T-helper 22 cell (primary cell): Measurements from ENCODE around the gene INO80D.
"Not testable (repeated sequence)": the region's sequence is repeated elsewhere in the genome, so short reads cannot be mapped to it uniquely, and the experiment has no call there.

ENCODE experiments used
- DNase-seq: peaks from one replicate; pipeline ENCODE4 v3.0.0-alpha.2; 2020; ENCODE audit warnings: low read depth

INO80D gene, protein sequence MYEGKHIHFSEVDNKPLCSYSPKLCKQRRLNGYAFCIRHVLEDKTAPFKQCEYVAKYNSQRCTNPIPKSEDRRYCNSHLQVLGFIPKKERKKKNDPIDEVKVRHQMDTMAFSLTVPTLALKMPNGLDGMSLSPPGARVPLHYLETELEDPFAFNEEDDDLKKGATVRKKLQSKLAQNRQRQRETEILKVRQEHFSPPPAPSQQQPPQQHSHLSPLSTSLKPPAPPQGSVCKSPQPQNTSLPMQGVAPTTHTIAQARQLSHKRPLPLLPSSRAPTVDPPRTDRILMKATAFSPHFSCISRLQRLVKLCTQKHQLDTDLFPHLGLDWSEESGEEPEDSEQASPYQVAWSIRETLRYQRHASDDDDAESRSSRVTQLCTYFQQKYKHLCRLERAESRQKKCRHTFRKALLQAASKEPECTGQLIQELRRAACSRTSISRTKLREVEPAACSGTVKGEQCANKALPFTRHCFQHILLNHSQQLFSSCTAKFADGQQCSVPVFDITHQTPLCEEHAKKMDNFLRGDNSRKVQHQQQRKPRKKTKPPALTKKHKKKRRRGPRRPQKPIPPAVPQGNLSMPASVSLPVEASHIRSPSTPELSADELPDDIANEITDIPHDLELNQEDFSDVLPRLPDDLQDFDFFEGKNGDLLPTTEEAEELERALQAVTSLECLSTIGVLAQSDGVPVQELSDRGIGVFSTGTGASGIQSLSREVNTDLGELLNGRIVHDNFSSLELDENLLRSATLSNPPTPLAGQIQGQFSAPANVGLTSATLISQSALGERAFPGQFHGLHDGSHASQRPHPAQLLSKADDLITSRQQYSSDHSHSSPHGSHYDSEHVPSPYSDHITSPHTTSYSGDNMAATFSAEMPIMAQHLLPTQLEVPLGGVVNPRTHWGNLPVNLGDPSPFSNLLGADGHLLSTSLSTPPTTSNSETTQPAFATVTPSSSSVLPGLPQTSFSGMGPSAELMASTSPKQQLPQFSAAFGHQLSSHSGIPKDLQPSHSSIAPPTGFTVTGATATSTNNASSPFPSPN

DNA sequence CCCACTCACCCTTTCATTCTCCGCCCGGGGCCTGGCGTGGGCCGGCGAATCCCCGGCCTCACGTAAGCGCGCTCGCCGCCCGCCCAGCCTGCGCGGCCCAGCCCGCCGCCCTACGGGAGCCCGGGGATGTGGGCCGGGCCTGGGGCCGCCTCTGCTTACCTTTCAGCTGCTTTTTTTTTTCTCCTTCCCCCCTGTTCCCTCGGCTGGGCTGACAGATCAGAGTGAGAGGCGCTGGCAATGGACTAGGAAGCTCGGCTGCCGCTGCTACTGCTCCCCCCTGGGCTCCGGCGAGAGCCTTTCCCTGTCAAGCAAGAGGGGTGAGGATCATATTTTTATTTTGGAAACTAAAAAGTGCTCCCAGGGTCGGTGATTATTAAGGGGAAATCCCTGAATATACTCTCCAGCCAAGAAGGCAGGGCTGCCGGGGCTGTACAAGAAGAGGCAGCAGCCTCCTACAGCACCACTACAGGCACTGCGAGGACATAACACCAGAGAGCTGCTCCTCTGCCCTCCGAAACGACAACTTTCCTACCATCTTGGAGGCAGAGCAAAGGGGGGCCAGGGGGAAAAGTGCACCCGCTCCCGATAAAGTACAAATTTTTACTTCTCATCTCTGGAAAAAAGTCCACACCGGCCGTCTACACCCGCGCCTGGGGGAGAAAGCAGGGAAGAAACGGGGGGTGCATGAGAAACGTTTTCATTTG lies at the start of gene INO80D:
TSS of gene INO80D (minus strand) at position 433 of the 704 bp plus-strand sequence. CDS start 23,158 bp downstream, outside the sequence.
- DNase-seq: peak; percentile 71

DNA sequence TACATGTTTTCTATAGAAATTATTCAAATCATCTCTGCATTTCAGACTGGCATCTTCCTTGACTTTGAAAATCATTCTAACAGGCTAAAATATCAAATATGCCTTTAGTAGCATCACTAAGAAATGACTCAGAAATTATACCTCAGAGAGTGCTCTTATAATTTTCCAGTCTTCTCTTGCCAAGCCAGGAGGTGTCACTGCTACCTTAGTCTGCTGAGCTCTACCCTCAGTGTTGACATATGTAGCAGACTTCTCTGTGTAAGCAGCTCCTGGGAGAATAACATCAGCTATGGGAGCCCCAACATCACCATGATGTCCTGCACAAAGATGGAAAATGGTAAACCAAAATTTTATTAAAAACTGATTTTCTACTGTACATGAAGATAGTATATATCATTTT lies 41.7 kb upstream of the INO80D start:
- no peak for DNase-seq

DNA sequence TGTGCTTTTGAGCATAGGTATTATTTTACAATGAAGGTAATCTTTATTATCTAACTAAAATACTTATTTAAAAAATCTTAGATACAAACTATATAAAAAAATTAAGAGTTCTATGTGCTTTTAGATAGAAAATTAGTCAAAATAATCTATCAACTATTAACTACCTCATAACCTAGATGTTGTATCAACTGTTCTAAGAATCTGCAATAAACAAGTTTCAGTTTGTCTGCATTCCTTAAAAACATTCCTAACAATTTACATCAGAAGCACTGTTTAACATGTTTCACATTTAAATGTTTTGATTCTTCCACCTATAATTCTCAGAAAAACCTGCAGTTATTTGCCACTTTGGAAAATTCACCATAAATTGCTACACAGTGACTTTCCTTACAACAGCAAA lies 39.9 kb upstream of the INO80D start:
- DNase-seq: no peak

DNA sequence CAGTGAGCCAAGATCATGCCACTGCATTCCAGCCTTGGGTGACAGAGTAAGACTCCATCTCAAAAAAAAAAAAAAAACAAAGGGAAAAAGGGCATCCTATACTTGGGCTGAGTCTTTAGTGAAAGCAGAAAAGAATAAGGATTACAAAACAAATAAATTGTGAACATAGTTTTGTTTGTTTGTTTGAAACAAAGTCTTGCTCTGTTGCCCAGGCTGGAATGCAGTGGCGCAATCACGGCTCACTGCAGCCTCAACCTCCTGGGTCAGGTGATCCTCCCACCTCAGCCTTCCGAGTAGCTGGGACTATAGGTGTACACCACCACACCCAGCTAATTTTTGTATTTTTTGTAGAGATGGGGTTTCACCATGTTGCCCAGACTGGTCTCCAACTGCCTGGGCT lies 36.6 kb upstream of the INO80D start:
- not testable (repeated sequence) for DNase-seq

DNA sequence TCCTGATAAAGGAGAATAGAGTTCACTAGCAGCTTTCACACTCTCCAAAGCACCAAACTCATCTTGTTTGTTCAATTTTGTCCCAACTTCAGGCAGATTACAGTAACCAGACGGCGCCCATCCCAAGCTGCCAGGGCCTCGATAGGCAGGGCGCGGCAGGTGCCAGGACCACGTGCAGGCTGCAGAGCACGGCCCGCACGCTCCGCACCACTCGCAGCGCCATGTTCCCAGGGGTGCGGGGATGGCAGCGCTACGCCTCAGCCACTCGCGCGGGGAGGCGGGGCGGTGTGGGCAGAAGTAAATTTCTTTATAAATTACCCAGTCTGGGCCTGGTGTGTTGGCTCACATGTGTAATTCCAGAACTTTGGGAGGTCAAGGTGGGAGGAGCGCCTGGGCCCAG lies 30.3 kb upstream of the INO80D start:
- DNase-seq: no peak

DNA sequence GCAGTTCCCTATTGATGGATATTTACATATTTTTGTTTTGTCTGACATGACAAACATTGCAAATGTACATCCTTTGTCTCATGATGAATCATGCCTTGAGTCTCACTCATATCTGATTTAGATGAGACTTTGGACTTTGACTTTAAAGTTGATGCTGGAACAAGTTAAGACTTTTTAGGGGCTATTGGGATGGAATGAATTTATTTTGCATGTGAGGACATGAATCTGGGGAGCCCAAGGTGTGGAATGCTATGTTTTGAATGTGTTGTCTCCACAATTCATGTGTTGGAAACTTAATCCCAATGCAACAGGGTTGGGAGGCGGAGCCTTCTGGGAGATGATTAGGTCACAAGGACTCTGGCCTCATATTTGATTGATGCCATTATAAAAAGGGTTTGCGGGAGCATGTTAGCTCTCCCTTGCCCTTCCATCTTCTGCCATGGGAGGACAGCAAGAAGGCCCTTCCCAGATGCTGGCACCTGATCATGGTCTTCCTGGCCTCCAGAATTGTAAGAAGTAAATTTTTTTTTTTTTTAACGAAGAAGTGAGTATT lies 29.1 kb upstream of the INO80D start:
- DNase-seq: no peak

DNA sequence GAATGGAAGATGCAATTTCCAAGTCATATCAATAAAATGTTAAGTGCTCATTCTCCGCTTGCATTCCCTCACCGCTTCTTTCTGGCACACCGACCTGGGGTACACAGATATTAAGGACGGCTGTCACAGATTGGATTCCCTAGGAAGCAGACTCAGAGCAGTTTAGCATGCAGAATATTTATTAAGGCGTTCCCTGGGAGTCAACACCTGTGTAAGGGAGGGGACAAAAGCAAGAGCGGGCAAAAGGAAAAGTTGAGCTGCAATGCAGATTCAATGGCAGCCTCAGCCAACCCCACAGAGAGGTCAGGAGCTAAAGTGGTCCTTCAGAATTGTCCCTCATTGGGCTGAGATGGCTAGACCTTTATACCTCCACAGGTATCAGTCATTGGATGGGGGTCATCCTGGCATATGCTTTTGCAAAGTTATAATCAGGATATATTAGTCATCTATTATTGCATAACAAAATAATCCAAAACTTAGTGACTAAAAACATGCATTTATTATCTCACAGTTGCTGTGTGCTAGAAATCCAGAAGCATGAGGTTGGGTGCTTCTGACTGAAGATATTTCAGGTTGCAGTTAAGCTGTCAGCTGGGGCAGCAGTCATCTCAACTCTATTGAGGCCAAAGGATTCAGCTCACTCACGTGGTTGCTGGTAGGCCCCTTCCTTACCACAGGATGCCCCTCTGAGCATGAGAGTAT lies 27.0 kb upstream of the INO80D start:
- no peak for DNase-seq

DNA sequence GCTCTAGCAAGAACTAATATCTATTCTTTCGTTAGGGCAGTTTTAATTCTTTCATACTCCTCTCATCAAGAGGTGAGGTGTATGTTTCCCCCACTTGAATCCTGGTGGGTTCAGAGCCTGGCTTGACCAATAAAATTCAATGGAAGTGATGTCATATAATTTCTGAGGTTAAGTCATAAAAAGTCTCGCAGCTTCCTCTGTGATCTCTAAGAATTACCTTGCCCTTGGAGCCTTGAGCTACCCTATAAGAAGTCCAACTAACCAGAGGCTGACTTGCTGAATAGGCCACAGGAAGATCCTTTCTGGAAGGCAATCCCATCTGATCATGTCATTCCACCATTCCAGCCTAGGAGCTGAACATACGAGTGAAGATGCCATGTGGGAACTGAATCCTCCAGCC lies 26.1 kb upstream of the INO80D start:
- no peak for DNase-seq

DNA sequence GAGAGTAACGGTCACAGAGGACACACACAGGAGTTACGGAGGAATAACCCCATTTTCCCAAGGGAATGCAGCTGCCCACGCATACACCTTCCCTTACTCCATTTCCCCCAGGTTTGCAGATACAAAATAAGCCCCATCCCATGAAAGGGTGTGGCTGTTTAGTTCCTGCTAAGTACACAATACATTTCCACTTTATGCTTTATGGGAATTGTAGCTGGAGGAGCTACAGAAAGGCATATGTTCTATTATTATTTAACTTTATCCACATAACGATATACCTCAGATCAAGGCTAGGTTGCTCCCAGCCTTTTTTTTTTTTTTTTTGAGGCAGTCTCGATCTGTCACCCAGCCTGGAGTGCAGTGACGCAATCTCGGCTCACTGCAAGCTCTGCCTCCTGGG lies 22.7 kb upstream of the INO80D start:
- no peak for DNase-seq

DNA sequence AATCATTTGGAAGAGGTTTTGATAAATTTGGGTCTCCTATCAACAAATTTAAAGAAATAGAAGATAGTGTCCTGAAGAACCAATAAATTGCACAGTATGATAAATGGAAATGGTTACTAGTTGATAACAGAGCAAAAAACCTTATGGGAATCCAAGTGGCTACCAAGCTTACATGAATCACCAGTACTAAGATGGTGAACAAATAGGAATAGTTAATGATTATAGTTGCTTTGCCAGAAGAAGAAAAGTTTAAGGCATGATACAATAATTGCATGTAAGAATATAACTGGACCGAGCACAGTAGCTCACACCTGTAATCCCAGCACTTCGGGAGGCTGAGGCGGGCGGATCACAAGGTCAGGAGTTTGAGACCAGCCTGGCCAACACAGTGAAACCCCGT lies 19.6 kb upstream of the INO80D start:
- DNase-seq: no peak

DNA sequence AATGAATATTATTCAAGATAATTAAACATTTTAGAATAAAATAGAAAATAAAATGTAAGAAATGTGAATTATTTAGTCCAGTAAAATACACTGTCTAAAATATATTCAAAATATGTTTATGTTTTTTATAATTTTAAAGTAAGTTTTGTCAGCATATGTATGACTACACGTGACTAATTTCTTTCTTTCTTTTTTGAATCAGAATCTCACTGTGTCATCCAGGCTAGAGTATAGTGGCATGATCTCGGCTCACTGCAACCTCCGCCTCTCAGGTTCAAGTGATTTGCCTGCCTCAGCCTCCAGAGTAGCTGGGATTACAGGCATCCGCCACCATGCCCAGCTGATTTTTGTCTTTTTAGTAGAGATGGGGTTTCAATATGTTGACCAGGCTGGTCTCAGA lies 19.1 kb upstream of the INO80D start:
- DNase-seq: no peak

DNA sequence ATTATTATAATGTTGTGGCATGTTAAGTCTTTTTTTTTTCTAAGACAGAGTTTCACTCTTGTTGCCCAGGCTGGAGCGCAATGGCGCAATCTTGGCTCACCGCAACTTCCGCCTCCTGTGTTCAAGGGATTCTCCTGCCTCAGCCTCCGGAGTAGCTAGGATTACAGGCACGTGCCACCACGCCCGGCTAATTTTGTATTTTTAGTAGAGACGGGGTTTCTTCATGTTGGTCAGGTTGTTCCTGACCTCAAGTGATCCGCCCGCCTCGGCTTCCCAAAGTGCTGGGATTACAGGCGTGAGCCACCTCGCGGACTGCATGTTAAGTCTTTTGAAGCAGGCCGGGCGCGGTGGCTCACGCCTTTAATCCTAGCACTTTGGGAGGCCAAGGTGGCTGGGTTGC lies 12.9 kb upstream of the INO80D start:
- DNase-seq: not testable (repeated sequence)

DNA sequence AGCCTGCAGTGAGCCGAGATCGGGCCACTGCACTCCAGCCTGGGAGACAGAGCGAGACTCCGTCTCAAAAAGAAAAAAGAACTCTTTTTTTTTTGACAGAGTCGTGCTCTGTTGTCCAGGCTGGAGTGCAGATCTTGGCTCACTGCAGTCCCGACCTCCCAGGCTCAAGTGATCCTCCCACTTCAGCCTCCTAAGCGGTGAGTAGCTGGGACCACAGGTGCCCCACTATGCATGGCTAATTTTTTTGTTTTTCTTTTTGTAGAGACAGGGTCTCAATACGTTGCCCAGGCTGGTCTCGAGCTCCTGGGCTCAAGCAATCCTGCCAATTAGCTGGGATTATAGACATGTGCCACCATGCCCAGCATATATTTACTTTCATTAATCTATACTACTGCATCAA lies 12.5 kb upstream of the INO80D start:
- no peak for DNase-seq

DNA sequence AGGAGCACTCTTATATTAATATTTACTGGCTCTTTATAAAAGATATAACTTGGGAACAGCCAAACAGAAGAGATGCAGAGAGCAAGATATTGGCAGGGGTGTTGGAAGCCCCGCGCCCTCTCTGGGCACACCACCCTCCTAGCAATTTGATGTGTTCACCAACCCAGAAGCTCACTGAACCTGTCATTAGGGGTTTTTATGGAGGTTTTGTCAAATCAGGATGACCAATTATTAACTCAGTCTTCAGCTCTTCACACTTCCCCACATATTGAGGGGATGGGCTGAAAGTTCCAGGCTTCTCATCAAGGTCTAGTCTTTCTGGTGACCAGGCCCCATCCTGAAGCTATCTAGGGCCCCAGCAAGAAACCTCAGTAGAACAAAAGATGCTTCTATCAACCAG lies 10.9 kb upstream of the INO80D start:
- no peak for DNase-seq

DNA sequence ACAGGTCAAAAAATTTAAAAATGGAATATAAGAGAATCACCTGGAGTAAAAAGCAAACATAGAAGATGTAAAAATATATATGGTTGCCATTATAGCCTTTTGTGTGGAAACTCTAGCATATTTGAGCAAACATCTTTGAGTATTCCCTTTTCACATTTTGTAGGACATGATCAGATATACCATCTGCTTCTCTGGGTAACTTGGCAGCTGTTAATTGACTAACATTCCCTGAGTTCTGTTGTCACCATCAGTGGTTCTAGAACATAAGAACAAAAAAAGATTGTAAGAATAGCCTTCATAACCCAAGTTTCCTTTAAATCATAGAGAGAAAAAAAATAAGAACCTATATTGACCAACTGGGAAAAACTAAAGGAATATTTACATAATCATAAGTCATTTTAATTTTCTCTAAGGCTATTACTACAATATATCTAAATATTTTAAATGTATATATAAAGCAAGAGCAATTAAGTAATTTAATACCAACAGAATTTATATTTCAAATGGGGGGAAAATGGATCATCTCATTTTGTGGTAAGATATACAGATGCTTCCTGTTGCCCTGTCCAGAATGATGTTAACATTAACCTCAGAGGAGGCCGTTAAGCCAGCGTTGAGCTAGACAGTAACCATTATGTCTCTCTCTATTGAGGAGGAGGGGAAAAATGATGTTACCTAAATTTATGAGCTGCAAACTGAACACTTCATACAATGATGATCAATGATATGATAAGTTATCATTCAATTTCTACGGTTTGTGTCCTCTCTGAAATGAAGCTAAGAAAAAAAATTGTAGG lies 9.8 kb upstream of the INO80D start:
- DNase-seq: no peak

DNA sequence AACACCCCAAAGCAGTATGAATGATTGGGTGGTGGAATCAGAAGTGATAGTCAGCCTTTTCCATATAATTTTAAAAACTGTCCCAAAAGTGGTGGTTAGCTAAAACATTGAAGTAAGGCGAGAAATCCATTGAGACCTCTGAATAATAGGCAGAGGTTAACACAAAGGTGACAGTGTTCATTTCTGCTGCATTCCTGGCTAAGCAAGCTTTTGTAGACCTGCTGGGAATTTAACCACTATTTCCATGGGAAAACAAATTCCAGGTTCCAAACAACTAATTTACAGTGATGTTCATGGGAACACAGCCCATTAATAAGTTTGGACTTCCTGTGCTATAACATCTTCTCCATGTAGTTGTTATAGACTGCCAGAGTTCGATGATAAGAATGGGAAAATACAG lies 6.3 kb upstream of the INO80D start:
- no peak for DNase-seq

DNA sequence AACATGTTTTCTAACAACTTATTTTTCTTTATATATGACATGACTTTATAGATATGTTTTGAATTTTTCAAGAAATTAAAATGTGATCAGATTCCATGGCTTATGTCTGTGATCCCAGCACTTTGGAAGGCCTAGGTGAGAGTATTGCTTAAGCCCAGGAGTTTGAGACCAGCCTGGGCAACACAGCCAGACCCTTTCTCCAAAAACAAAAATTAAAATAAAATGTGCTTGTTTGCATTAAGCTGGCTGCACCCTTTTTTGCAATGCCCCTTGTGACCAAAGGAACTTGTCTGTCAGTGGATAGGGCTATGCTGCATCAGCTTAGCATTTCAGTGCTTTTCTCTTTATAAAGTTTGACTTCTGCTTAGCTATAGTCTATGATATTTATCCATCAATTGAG lies 2.3 kb upstream of the INO80D start:
- no peak for DNase-seq

DNA sequence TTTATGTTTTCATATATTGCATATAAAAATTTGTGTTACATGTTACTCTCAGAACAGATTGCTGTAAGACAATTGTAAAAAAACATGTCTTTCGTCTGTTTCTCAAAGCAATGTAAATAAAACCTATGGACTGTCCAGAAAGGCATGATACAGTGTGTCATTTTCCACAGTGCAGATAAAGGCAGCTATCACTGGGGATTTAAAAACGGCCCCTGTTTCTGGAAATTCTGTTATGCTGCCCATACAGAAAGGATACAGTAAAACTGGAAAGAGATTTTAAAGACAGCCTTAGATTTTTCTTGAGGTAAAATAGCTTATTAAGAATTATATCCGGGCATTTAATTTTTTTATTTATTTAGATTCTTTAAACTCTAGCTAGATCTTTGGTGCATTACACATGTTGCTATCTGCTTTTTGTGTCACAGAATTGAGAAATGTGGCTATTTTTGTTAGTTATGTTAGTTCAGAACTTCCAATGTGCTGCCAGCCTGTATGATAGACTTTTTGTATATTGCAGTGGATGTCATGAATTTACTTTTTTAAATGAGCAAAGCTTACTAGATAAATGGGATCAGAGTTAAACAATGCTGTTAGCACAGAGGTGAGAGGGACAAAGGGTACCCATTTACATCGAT lies 859 bp upstream of the INO80D start:
- DNase-seq: no peak

DNA sequence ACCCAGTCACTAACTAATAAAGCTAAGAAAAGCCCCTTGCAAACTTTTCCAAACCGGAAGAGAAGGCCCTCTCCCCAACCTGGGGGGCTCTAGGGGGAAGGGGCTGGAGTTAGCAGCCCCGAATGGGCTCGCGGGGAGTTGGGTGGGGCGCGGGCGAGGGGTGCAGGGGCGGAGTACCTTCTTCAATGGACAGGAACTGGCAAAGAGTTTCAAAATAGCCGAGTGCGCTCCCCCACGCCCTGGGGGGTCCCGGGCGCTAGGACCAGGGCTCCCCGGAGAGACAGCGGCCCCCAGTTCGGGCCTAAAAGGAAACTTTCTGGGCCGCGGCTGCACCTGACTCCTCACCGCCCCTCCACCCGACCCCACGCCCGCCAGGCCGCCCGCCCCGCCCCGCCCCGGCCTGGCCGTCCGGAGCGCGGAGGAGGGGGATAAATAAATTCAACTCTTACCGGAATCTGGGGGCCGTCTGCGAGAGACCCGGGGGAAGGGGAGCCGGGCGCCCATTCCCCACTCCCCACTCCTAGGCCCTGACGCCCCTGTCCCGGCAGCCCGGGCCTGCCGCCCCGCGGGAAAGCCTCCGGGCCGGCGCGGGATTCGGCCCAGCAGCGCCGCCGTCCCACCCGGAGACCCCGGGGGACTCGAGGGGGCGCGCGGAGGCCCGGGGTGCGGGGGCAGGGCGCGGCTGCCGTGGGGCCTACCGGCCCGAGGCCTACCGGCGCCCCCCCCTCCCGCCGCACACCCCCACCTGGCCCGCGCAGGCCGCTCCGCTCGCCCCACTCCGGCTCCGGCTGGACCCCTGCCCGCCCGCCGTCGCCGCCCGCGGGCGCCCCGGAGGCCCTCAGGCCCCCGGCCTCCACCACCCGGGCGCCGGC lies 868 bp downstream of the INO80D start:
- peak; percentile 21 for DNase-seq
